Subcutaneous adipose tissue (tissue), 4 donors: ENCODE measurements around the gene UBL7. TPM values are rescaled to one million over a fixed set of nuclear protein-coding genes. Genes with fewer than 3 reads are reported as not detected.

Experiments
- small RNA-seq: library from RNA; depleted of rRNA; stranded (forward); fragments of <200 nt; gene quantifications from one replicate; pipeline ENCODE3, GENCODE V24; 2016
- total RNA-seq, 4 donors: library from RNA; depleted of rRNA; stranded (reverse); fragments of >200 nt; gene quantifications; one replicate each; pipeline ENCODE4 v1.1.0, GENCODE V29; 2016
- TF ChIP-seq, protein P1 (sequence below): fragments of 450-650 bp; IDR thresholded peaks from one replicate; pipeline ENCODE4 v1.5.1; 2016; ENCODE audit warnings: low read depth, mild to moderate bottlenecking, control low read depth, antibody characterized with exemption, moderate library complexity

UBL7 gene
- total RNA-seq, 4 donors from 2014 or later = 31.1 to 38.4 (median 38.2) TPM

DNA sequence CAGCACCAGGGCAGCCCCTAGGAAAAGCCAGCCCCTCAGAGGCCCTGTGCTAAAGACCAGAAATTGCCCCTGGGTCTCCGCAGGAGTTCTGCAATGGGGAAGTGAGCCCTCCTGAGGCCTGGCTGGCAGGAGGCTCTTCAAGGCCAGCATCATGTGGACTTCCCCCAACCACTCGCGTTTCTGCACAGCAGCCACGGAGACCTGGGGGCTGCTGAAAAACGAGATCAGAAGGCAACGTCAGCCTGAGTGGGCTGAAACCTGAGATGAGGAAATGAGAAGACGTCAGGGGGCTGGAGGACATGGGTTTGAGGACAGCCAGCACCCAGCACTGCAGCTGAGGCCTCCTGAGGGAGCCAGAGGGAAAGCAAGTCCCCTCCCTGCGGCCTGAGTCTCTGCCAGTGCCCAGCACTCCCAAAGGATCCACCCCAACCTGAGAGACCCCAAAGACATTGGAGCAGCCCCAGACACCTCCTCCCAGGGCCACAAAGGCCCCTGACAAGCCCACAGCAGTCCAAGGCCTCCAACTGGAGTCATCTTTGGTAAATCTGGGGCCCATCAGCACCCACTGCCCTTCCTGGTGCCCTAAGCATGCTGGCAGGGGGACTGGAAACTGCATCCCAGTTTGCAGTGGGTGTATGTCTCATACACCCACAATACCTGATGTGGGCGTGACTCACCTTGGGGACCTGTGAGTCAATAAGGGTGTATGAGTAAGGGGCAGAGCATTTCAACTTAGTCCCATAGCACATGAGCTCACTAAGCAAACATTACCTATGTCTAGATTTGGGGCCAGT, 64.3 kb downstream of the UBL7 start:
- TF ChIP-seq, protein P1, sequence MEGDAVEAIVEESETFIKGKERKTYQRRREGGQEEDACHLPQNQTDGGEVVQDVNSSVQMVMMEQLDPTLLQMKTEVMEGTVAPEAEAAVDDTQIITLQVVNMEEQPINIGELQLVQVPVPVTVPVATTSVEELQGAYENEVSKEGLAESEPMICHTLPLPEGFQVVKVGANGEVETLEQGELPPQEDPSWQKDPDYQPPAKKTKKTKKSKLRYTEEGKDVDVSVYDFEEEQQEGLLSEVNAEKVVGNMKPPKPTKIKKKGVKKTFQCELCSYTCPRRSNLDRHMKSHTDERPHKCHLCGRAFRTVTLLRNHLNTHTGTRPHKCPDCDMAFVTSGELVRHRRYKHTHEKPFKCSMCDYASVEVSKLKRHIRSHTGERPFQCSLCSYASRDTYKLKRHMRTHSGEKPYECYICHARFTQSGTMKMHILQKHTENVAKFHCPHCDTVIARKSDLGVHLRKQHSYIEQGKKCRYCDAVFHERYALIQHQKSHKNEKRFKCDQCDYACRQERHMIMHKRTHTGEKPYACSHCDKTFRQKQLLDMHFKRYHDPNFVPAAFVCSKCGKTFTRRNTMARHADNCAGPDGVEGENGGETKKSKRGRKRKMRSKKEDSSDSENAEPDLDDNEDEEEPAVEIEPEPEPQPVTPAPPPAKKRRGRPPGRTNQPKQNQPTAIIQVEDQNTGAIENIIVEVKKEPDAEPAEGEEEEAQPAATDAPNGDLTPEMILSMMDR = no peak

DNA sequence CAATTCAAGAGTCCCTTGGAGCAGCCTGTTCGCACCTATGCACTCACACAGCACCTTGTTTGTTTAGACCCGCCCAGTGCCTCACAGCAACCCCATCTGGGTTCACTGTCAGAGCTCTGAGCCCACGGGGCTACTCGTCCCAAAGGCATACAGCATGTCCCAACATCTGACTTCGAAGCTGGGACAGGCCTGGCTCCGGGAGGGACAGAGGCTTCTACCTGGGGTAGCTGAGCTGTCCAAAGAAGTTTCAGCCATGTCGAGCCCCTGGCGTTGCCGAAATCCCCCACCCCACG, 64.9 kb downstream of the UBL7 start:
- TF ChIP-seq, protein P1 = no peak

Small RNA genes within 50 kb of the gene (small RNA-seq; reads per million reads assigned to genes)
- gene MIR6881 (not detected), gene RF00591 (not detected)

Other genes with a start within 250 kb of the UBL7 start
- gene CCDC33, start 224.8 kb downstream of the UBL7 start, total RNA-seq = not detected
- 1 to 10 TPM; 1.6 to 3.6 (median 2.5) TPM for gene CYP11A1, start 93.5 kb downstream of the UBL7 start, total RNA-seq
- gene SEMA7A, start 27.2 kb downstream of the UBL7 start, total RNA-seq = 1 to 10 TPM in 1 of 4 donors, under 1 TPM in 3; 0.38 to 2.4 (median 0.74) TPM
- 10 to 100 TPM in 2 of 4 donors, 1 to 10 TPM in 2; 3.7 to 13.6 (median 8.0) TPM for gene ARID3B, start 80.1 kb upstream of the UBL7 start, total RNA-seq
- 100 to 1,000 TPM in 2 of 4 donors, 10 to 100 TPM in 2; 53.6 to 159 (median 103) TPM for gene CLK3, start 154.7 kb upstream of the UBL7 start, total RNA-seq
- 10 to 100 TPM; 10.5 to 20.4 (median 15.0) TPM for gene EDC3, start 234.9 kb upstream of the UBL7 start, total RNA-seq